Regular cardiac myocyte (primary cell): ENCODE data around the gene NFKBIZ. TPM values are rescaled to one million over a fixed set of nuclear protein-coding genes. Genes with fewer than 3 reads are reported as not detected.

Experiments
- total RNA-seq: library from RNA; depleted of rRNA; stranded (reverse); fragments of >200 nt; gene quantifications from 2 replicates; pipeline ENCODE4 v1.2.3, GENCODE V29; 2014

The NFKBIZ gene, protein sequence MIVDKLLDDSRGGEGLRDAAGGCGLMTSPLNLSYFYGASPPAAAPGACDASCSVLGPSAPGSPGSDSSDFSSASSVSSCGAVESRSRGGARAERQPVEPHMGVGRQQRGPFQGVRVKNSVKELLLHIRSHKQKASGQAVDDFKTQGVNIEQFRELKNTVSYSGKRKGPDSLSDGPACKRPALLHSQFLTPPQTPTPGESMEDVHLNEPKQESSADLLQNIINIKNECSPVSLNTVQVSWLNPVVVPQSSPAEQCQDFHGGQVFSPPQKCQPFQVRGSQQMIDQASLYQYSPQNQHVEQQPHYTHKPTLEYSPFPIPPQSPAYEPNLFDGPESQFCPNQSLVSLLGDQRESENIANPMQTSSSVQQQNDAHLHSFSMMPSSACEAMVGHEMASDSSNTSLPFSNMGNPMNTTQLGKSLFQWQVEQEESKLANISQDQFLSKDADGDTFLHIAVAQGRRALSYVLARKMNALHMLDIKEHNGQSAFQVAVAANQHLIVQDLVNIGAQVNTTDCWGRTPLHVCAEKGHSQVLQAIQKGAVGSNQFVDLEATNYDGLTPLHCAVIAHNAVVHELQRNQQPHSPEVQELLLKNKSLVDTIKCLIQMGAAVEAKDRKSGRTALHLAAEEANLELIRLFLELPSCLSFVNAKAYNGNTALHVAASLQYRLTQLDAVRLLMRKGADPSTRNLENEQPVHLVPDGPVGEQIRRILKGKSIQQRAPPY
- 82.2 and 164 TPM in 2 replicates for total RNA-seq

DNA sequence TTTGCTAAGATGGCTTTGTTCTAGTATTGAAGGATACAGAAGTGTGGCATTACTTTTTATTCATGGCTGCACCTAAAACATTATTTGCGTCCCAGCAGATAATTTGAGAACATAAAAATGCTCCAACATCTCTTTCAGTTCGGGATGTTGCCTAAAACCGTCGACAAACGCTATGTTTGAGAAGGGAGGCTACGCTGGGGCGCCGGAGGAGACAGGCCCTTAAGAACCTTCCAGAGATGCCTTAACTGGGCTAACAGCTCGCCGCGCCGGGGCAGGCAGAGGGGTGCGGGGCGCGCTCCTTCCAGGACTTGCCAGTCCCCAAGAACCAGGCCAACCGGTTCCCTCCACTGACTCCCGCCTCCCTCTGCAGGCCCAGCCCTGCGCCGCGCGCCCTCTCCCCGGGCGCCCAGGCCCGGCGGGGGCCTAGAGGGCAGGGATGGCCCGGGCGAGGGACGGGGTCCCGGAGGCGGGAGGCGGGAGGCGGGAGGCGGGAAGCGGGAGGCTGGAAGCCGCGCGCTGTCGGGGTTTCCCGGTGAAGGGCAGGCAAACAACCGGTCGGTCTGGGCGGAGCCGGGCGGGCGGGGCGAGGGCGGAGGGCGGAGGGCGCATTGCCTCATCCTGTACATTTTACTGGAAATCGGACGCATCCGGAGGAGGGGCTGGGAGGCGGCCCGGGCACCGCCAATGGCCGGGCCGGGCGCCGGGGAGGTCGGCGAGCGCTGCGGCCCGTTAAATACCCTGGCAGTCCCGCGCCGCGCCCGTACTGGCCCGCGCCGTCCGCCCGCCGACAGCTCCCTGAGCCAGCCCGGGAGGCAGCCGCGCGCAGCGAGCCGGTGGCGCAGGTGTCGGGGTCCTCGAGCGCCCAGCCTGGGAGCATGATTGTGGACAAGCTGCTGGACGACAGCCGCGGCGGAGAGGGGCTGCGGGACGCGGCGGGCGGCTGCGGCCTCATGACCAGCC, at the start of gene NFKBIZ:
Gene NFKBIZ, plus strand, starts transcription at position 761 of the 960 bp plus-strand sequence. Its CDS starts 115 bp downstream, at position 876.

Other genes starting within 250 kb of the NFKBIZ start
- 25.9 and 26.8 TPM in 2 replicates for gene ZBTB11, start 172.4 kb upstream of the NFKBIZ start, total RNA-seq
- 1,792 and 2,222 TPM in 2 replicates for gene RPL24, start 162.8 kb upstream of the NFKBIZ start, total RNA-seq
- gene CEP97, start 124.9 kb upstream of the NFKBIZ start, total RNA-seq = 11.6 and 21.5 TPM in 2 replicates
- 25.1 and 30.9 TPM in 2 replicates for gene NXPE3, start 70.3 kb upstream of the NFKBIZ start, total RNA-seq